ENCODE results near the gene REELD1.

- TF ChIP-seq POLR2AphosphoS5 (IDR thresholded peaks at IDR 0.05; ENCODE audit: low read depth, low read length) (no peak), REST (IDR thresholded peaks at IDR 0.05; ENCODE audit: insufficient read depth in 1 of 2, low read depth in 2 of 2, low read length in 2 of 2) (no peak), SIN3A (IDR thresholded peaks at IDR 0.05; ENCODE audit: borderline replicate concordance, insufficient read depth, low read length) (no peak), TAF1 (IDR thresholded peaks at IDR 0.05; ENCODE audit: borderline replicate concordance, insufficient read depth, low read length) (no peak), FOXP2 (optimal IDR thresholded peaks at IDR 0.05; ENCODE audit: borderline replicate concordance, extremely low read depth, extremely low read length, insufficient read depth) (no peak)
Observed at GRCh38 chr4:146243883-146244277, 29.5 kb downstream of the REELD1 start.
